ENCODE measurements around the gene COX18.

DNA sequence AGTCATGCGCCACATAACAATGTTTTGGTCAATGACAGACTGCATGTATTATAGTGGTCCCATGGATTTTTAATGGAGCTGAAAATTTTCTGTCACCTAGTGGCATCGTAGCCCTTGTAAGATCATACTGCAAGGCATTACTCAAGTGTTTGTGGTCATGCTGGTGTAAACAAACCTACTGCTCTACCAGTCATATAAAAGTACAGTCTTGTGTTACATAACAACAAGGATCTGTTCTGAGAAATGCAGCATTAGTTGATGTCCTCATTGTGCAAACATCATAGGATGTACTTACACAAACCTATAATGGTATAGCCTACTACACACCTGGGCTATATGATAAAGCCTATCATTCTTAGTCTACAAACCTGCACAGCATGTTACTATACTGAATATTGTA lies 34.6 kb downstream of the COX18 start:
- TF ChIP-seq, protein P1, sequence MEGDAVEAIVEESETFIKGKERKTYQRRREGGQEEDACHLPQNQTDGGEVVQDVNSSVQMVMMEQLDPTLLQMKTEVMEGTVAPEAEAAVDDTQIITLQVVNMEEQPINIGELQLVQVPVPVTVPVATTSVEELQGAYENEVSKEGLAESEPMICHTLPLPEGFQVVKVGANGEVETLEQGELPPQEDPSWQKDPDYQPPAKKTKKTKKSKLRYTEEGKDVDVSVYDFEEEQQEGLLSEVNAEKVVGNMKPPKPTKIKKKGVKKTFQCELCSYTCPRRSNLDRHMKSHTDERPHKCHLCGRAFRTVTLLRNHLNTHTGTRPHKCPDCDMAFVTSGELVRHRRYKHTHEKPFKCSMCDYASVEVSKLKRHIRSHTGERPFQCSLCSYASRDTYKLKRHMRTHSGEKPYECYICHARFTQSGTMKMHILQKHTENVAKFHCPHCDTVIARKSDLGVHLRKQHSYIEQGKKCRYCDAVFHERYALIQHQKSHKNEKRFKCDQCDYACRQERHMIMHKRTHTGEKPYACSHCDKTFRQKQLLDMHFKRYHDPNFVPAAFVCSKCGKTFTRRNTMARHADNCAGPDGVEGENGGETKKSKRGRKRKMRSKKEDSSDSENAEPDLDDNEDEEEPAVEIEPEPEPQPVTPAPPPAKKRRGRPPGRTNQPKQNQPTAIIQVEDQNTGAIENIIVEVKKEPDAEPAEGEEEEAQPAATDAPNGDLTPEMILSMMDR (IDR thresholded peaks at IDR 0.05), result no peak
- TF ChIP-seq POLR2A (IDR thresholded peaks at IDR 0.05), result no peak
